NCI-H1436 treated with DMSO at 0.1 percent for 48 hours (cell line): Measurements from ENCODE around the gene MSL2.
"Not testable (repeated sequence)": the region's sequence is repeated elsewhere in the genome, so short reads cannot be mapped to it uniquely, and the experiment has no call there.

ENCODE experiments used
- DNase-seq: peaks from one replicate; lab custom pipeline; 2025; lab: John Stamatoyannopoulos, UW

The MSL2 gene

DNA sequence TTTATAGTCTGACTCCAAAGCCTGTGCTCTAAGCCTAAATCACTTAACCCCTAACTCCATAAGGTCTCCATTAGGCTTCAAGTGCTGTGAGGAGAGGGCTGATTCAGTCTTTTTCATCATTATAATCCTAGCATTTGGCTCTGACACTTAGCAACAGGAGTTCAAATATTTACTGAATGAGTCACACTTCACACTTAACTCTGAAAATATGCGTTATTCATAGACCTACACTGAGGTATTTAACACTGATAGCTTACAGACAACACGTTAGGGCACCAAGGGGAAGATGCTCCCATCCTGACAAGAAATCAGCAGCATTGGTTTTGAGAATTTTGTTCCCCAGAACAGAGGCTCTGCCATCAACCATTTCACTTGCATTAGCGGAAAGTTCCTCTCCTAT is 53.5 kb downstream of the MSL2 start:
- no peak for DNase-seq

- no peak for DNase-seq
These were observed 54.2 kb downstream of the MSL2 start for GRCh38 chr3:136141891-136142290.

DNA sequence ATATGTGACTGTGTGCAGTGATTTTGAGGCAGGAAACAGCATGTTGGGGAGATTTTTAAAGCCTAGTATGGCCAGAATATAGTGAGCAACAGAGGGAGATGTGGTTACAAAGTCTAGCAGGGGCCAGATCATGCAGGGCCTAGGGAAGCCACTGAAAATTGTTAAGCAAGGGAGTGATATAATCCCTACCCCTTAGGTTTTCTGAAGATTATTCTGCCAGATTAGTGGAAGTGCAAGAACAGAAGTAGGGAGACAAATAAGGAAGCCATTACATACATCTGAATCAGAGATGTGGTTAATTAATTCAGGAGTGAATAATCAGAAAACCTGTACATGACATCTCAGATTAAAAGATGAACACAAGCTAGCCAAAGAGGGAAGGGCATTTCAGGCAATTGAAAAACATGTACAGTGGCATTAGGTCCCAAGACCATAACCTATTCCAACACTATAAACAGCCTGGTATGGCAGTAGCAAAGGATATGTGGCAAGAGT is 54.8 kb downstream of the MSL2 start:
- no peak for DNase-seq

- DNase-seq: no peak
These were observed 59.7 kb downstream of the MSL2 start for GRCh38 chr3:136136454-136136853.

- DNase-seq: peak; percentile 8
These were observed 60.9 kb downstream of the MSL2 start for GRCh38 chr3:136135039-136135802.

DNA sequence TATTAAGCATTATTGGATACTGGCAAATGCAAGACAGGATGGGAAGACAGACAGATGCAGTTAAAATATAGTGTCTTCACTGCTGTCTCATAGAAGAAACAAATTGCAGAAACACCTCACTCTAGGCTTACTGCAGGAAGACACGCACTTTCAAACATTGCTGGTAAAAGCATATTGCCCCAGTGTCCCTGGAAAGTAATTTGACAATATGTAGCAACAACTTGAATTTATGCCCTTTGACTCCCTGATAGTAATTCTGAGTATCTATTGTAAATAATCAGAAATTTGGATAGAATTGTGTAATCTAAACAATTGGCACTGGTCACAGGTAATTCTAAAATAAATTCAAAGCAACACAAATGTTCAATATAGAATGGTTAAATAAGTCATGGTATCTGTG is 62.0 kb downstream of the MSL2 start:
- DNase-seq: no peak

DNA sequence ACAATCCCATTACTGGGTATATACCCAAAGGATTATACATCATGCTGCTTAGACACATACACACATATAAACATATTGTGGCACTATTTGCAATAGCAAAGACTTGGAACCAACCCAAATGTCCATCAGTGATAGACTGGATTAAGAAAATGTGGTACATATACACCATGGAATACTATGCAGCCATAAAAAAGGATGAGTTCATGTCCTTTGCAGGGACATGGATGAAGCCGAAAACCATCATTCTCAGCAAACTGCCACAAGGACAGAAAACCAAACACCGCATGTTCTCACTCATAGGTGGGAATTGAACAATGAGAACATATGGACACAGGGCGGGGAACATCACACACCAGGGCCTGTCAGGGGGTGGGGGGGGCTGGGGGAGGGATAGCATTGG is 64.5 kb downstream of the MSL2 start:
- not testable (repeated sequence) for DNase-seq

DNA sequence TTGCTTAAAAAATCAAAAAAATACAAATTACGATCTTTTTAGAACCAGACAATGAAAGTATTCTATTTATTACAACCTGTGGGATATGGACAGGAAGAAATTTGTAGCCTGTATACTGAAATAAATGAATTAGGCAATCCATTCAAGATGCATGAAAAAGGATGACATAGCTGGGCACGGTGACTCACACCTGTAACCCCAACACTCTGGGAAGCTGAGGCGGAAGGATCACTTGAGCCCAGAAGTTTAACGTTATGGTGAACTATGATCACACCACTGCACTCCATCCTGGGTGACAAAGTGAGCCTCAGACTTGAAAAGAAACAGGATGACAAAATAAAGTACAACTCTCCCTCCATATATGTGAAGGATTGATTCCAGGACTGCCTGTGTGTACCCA is 74.1 kb downstream of the MSL2 start:
- DNase-seq: no peak

DNA sequence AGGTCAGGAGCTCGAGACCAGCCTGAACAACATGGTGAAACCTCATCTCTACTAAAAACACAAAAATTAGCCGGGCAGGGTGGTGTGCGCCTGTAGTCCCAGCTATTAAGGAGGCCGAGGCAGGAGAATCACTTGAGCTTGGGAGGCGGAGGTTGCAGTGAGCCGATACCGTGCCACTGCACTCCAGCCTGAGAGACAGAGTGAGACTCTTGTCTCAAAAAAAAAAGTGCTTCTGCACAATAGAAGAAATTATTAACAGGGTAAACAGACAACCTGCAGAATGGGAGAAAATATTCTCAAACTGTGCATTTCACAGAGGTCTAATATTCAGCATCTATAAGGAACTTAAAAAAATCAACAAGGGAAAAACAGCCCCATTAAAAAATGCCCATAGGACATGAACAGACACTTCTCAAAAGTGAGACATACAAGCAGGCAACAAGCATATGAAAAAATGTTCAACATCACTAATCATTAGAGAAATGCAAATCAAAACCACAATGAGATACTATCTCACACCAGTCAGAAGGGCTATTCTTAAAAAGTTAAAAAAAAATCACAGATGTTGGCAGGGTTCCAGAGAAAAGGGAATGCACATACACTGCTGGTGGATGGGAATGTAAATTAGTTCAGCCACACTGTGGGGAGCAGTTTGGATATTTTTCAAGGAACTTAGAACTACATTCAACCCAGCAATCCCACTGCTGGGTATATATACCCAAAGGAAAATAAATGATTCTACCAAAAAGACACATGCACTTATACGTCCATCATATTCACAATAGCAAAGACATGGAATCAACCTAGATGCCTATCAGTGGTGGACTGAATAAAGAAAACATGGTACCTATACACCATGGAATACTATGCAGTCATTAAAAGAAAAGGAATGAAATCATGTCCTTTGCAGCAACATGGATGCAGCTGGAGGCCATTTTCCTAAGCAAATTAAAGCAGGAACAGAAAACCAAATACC is 75.5 kb downstream of the MSL2 start:
- no peak for DNase-seq

- not testable (repeated sequence) for DNase-seq
These were observed 76.4 kb downstream of the MSL2 start for GRCh38 chr3:136119783-136120182.

DNA sequence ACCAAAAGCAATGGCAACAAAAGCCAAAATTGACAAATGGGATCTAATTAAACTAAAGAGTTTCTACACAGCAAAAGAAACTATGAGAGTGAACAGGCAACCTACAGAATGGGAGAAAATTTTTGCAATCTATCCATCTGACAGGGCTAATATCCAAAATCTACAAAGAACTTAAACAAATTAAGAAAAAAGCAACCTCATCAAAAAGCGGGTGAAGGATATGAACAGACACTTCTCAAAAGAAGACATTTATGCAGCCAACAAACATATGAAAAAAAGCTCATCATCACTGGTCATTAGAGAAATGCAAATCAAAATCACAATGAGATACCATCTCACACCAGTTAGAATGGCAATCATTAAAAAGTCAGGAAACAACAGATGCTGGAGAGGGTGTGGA is 76.8 kb downstream of the MSL2 start:
- not testable (repeated sequence) for DNase-seq

- no peak for DNase-seq
These were observed 81.7 kb downstream of the MSL2 start for GRCh38 chr3:136114421-136114820.

DNA sequence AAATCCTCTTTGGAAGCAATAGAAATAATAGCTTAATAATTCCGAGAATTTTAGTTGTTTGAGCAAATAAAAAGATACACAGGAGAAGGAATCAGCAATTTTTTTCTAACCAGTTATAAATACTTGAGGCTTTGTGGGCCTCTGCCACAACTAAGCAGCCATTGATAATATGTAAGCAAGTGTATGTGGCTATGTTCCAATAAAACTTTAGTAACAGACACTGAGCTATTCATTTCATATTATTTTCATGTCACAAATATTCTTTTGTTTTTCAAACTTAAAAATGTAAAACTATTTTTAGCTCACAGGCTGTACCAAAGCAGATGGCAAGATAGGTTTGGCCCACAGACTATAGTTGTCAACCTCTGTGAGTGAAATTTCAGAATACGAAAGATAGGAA is 85.7 kb downstream of the MSL2 start:
- DNase-seq: no peak

GRCh38 chr3:136109499-136109898 is 86.6 kb downstream of the MSL2 start:
- DNase-seq: no peak

DNA sequence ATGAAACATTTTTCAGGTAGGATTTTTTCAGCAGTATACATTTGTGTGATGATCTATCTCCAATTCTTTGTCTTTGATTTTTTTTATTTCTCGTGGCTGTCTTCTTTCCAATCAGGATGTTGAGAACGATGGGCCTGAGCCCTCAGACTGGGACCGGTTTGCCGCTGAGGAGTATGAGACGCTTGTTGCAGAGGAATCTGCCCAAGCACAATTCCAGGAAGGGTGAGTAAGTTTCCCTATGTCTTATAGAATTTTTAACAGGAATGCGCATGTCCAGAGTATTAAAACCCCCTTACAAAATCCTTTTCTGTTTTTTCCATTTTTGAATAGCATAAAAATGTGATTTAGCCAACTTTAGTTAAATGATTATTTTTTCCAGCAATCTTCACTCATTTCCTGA is 90.0 kb downstream of the MSL2 start:
- no peak for DNase-seq

DNA sequence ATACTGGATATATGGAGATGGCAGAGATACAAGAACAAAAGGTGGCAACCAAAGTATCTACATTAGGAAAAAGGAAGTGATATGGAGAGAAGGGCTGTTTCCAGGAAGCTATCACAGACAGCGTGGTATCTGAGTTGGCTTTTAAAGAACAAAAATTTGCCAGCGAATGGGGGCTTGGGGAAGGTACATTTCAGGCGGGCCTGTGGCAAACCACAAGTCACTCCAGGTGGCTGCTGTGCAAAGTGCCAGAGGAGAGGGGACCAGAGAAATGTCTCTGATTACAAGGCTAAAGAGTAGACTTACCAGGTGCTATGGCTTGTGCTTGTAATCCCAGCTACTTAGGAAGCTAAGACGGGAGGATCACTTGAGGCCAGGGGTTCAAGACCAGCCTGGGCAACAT is 91.1 kb downstream of the MSL2 start:
- DNase-seq: no peak
